K562 (cell line): ENCODE measurements around the gene CNOT1. TPM values are rescaled to one million over a fixed set of nuclear protein-coding genes. Genes with fewer than 3 reads are reported as not detected.

ENCODE experiments used
- ATAC-seq: fragments of 200-7000 bp; cut with Tn5 transposase; 3 replicates; pipeline ENCODE4 v1.9.1; 2020; ENCODE audit warnings: moderate library complexity
- Bru-seq: library from RNA; stranded (reverse); fragments of 400-500 nt; gene quantifications from one replicate; lab custom pipeline; 2021; lab: Mats Ljungman, UMichigan
- BruChase-seq, 2 experiments: library from RNA; stranded (reverse); fragments of 400-500 nt; gene quantifications; one replicate each; lab custom pipeline; 2021; lab: Mats Ljungman, UMichigan
- BruUV-seq: library from RNA; stranded (reverse); fragments of 400-500 nt; replicated peaks from 2 replicates; lab custom pipeline; 2021; lab: Mats Ljungman, UMichigan
- CTCF ChIA-PET: fragments of 300-600 bp; formaldehyde crosslinking; extraction: SDS; loops from one replicate; lab custom pipeline; 2021; ENCODE audit warnings: low intra/inter-chr PET ratio; lab: Yijun Ruan, JAX
- POLR2A ChIA-PET: fragments of 300-600, 350-650 bp; sonication (Branson Sonifier 250); formaldehyde crosslinking; extraction: SDS; loops from one replicate; lab custom pipeline; 2021; ENCODE audit warnings: antibody characterized with exemption, inconsistent platforms; lab: Yijun Ruan, JAX
- DNase-seq, 4 experiments: peaks; one replicate each; pipeline versions ENCODE4 v3.0.0 to v3.0.0-alpha.2; 2011 to 2018; ENCODE audit warnings: low spot score in 3 of 4, mixed read lengths in 3 of 4; ENCODE audit errors: extremely low read depth in 1 of 4
- FAIRE-seq: peaks from 2 replicates; lab custom pipeline; 2011; peaks lifted over from hg19 to GRCh38; lab: Jason Lieb, UNC
- H2AFZ ChIP-seq: 2 replicates; pipeline ENCODE4 v1.6.0; 2011; ENCODE audit warnings: low read depth, low read length, control low read depth, inconsistent platforms
- H3K27ac ChIP-seq: fragments of 200-600 bp; 3 replicates; pipeline ENCODE4 v1.8.0; 2011; ENCODE audit warnings: low read depth, mild to moderate bottlenecking, control low read depth, inconsistent platforms, low read length, moderate library complexity, mixed read lengths; ENCODE audit errors: extremely low read depth
- H3K27me3 ChIP-seq, 2 experiments: fragments of 300-600 bp in 1 of 2; 2 replicates in 1 of 2; 3 replicates in 1 of 2; pipeline versions ENCODE4 v1.6.0 to v1.8.0; 2011; ENCODE audit warnings: inconsistent platforms in 2 of 2, low read length in 2 of 2, mild to moderate bottlenecking in 1 of 2, mixed read lengths in 1 of 2, moderate library complexity in 1 of 2; ENCODE audit not compliant: control insufficient read depth in 2 of 2, insufficient read depth in 2 of 2
- H3K36me3 ChIP-seq: fragments of 300-600 bp; 3 replicates; pipeline ENCODE4 v1.8.0; 2011; ENCODE audit warnings: mild to moderate bottlenecking, low read length, inconsistent platforms; ENCODE audit not compliant: control insufficient read depth, insufficient read depth
- H3K4me1 ChIP-seq, 2 experiments: fragments of 200-600 bp in 1 of 2; replicated peaks in 1 of 2; 2 replicates in 1 of 2; 3 replicates in 1 of 2; pipeline versions ENCODE4 v1.5.1 to v1.8.0; 2011; ENCODE audit warnings: inconsistent platforms in 2 of 2, low read length in 2 of 2, mild to moderate bottlenecking in 1 of 2, mixed read lengths in 1 of 2, moderate library complexity in 1 of 2; ENCODE audit not compliant: control insufficient read depth in 2 of 2, insufficient read depth in 2 of 2
- H3K4me2 ChIP-seq: 2 replicates; pipeline ENCODE4 v1.6.1; 2011; ENCODE audit warnings: low read length, control low read depth, inconsistent platforms, mixed read lengths; ENCODE audit not compliant: insufficient read depth
- H3K4me3 ChIP-seq: fragments of 200-600 bp; sonication (generic), shearing (Covaris generic); 2 replicates; pipeline ENCODE4 v1.5.1; 2016; ENCODE audit warnings: control low read depth, inconsistent platforms
- H3K79me2 ChIP-seq: fragments of 200-600 bp; 3 replicates; pipeline ENCODE4 v1.8.0; 2011; ENCODE audit warnings: low read length, inconsistent platforms; ENCODE audit not compliant: control insufficient read depth, insufficient read depth
- H3K9ac ChIP-seq, 2 experiments: 2 replicates each; pipeline versions ENCODE4 v1.6.0 to v1.6.1; 2011; ENCODE audit warnings: low read depth in 2 of 2, low read length in 2 of 2, control low read depth in 1 of 2, inconsistent platforms in 1 of 2, mild to moderate bottlenecking in 1 of 2, mixed read lengths in 1 of 2; ENCODE audit not compliant: insufficient read depth in 1 of 2
- H3K9me1 ChIP-seq: one replicate; pipeline ENCODE4 v1.6.0; 2011; ENCODE audit warnings: inconsistent platforms, mild to moderate bottlenecking, low read length, moderate library complexity; ENCODE audit not compliant: control insufficient read depth, insufficient read depth
- H3K9me3 ChIP-seq: replicated peaks from 2 replicates; pipeline ENCODE4 v1.5.1; 2011; ENCODE audit warnings: low read depth, low read length, inconsistent platforms; ENCODE audit not compliant: control insufficient read depth, insufficient read depth
- H4K20me1 ChIP-seq: replicated peaks from 2 replicates; pipeline ENCODE4 v1.6.1; 2011; ENCODE audit warnings: low read length, inconsistent platforms, mixed read lengths; ENCODE audit not compliant: control insufficient read depth, insufficient read depth
- CREM ChIP-seq: IDR thresholded peaks from 2 replicates; pipeline ENCODE4 v1.6.1; 2014; ENCODE audit warnings: antibody characterized with exemption, low read depth
- CXXC5 ChIP-seq: fragments of 250-450 bp; sonication (Bioruptor Pico); IDR thresholded peaks from 2 replicates; pipeline ENCODE4 v1.8.0; 2022; ENCODE audit warnings: inconsistent platforms, mild to moderate bottlenecking, moderate library complexity
- HCFC1 ChIP-seq: IDR thresholded peaks from 2 replicates; pipeline ENCODE4 v1.6.1; 2012; ENCODE audit warnings: low read depth, low read length, improper control_type of control experiment
- HNRNPLL ChIP-seq: fragments of 200-400 bp; formaldehyde crosslinking; IDR thresholded peaks from 2 replicates; pipeline ENCODE4 v1.6.1; 2017; ENCODE audit warnings: low read length, low read depth, mild to moderate bottlenecking; ENCODE audit not compliant: poor library complexity, severe bottlenecking
- MCM2 ChIP-seq: fragments of 450-650 bp; IDR thresholded peaks from 2 replicates; pipeline ENCODE4 v1.6.1; 2017; ENCODE audit warnings: low read depth, mild to moderate bottlenecking
- NR2C1 ChIP-seq, 2 experiments: fragments of 450-650 bp; IDR thresholded peaks; 2 replicates each; pipeline ENCODE4 v1.6.1; 2017; ENCODE audit warnings: mild to moderate bottlenecking in 2 of 2, antibody characterized with exemption in 1 of 2, inconsistent platforms in 1 of 2, missing compliant biosample characterization in 1 of 2, missing genetic modification characterization in 1 of 2
- NR4A1 ChIP-seq, 2 experiments: fragments of 250-450 bp in 1 of 2; fragments of 450-650 bp in 1 of 2; sonication (Bioruptor Pico) in 1 of 2; IDR thresholded peaks; 2 replicates each; pipeline versions ENCODE4 v1.4.0 to v1.6.1; 2016 to 2020; ENCODE audit warnings: mild to moderate bottlenecking in 2 of 2, missing compliant biosample characterization in 1 of 2, missing genetic modification characterization in 1 of 2, moderate library complexity in 1 of 2
- TOE1 ChIP-seq, 2 experiments: fragments of 450-650 bp in 1 of 2; sonication (generic) in 1 of 2; formaldehyde crosslinking in 1 of 2; IDR thresholded peaks; 2 replicates each; pipeline versions ENCODE4 v1.7.1 to v1.8.0; 2016 to 2022; ENCODE audit warnings: borderline replicate concordance in 2 of 2, mild to moderate bottlenecking in 2 of 2, antibody characterized with exemption in 1 of 2, inconsistent platforms in 1 of 2, low read depth in 1 of 2, missing genetic modification reagents in 1 of 2, moderate library complexity in 1 of 2
- ZNF143 ChIP-seq: sonication (generic); formaldehyde crosslinking; IDR thresholded peaks from 2 replicates; pipeline ENCODE4 v1.9.0; 2022; ENCODE audit warnings: mild to moderate bottlenecking, missing genetic modification reagents
- WGBS: fragments of 100-300 bp; shearing (Covaris generic); methylation state at CpG from one replicate; pipeline ENCODE4 v1.1.6; 2016; ENCODE audit warnings: low coverage, mixed read lengths; ENCODE audit not compliant: insufficient coverage; ENCODE audit errors: missing lambda C conversion rate; 5-methylcytosine and 5-hydroxymethylcytosine counted together
- in situ Hi-C: fragments of 300-500 bp; cut with MboI; formaldehyde crosslinking; loops from 4 replicates; pipeline ENCODE4 v1.15.0; 2018; ENCODE audit warnings: inconsistent platforms, mixed read lengths
- intact Hi-C: fragments of 100-400 bp; cut with micrococcal nuclease; formaldehyde crosslinking; loops from 2 replicates; pipeline ENCODE4 v1.14.2; 2022
- long read RNA-seq, 3 experiments: library from polyadenylated mRNA in 2 of 3; library from RNA in 1 of 3; unstranded in 2 of 3; stranded (forward) in 1 of 3; transcript quantifications; one replicate each; pipeline ENCODE4 v2.0.0, GENCODE V29; 2019 to 2022
- polyA minus RNA-seq, 3 experiments: library from RNA; depleted of rRNA, polyadenylated mRNA; stranded (reverse); fragments of >200 nt; gene quantifications; 2 replicates each; pipeline ENCODE4 v1.2.3, GENCODE V29; 2011
- polyA plus RNA-seq, 8 experiments: library from polyadenylated mRNA; depleted of rRNA in 4 of 8; stranded (reverse) in 5 of 8; unstranded in 3 of 8; fragments of >200 nt; fragmentation: Nextera tagmentation in 2 of 8; fragmentation: Illumina TruSeq in 1 of 8; extraction: Ambion mirVana in 2 of 8; extraction: Trizol in 1 of 8; gene quantifications; 2 replicates each; pipeline versions ENCODE4 v1.2.1 to v1.2.3, GENCODE V29; 2011 to 2014; ENCODE audit warnings: inconsistent platforms in 1 of 8, missing spikeins in 1 of 8
- total RNA-seq, 7 experiments: library from RNA; depleted of rRNA in 6 of 7; stranded (reverse); fragments of >200 nt in 6 of 7; fragmentation: Illumina TruSeq in 2 of 7; extraction: Trizol in 2 of 7; gene quantifications; 2 replicates each; pipeline versions ENCODE4 v1.2.1 to v1.2.3, GENCODE V29; 2011 to 2021; ENCODE audit warnings: low replicate concordance in 1 of 7
- TF ChIP-seq, protein P1 (sequence below): IDR thresholded peaks from 2 replicates; pipeline ENCODE4 v1.6.1; 2011; ENCODE audit not compliant: insufficient read length; ENCODE audit errors: extremely low read depth
- TF ChIP-seq, protein P2 (sequence below): fragments of 200-400 bp; formaldehyde crosslinking; IDR thresholded peaks from 2 replicates; pipeline ENCODE4 v1.6.1; 2017; ENCODE audit warnings: mild to moderate bottlenecking, low read depth, low read length, moderate library complexity

The CNOT1 gene
- 419 and 726 TPM in 2 replicates for total RNA-seq (2011; cell fraction: chromatin; rRNA removed; ENCODE audit: low replicate concordance)
- 195 and 280 TPM in 2 replicates for total RNA-seq (2011; cell fraction: nucleolus; rRNA removed)
- total RNA-seq (2011; cell fraction: nucleoplasm; rRNA removed), result 289 and 307 TPM in 2 replicates
- total RNA-seq (2014; rRNA removed) (160 and 215 TPM in 2 replicates), total RNA-seq (2014; rRNA removed; fragmentation: Illumina TruSeq; extraction: Trizol) (220 and 225 TPM in 2 replicates), total RNA-seq (2015; rRNA removed; fragmentation: Illumina TruSeq; extraction: Trizol) (270 and 271 TPM in 2 replicates), total RNA-seq (2021) (207 and 239 TPM in 2 replicates), polyA plus RNA-seq (2011; rRNA removed) (215 and 229 TPM in 2 replicates), polyA plus RNA-seq (2014; fragmentation: Illumina TruSeq; extraction: Trizol) (251 and 269 TPM in 2 replicates), polyA plus RNA-seq (2014; fragmentation: Nextera tagmentation; extraction: Ambion mirVana) (100 to 1,000 TPM; 142 to 164 TPM), polyA plus RNA-seq (2014; rRNA removed) (110 and 160 TPM in 2 replicates), polyA minus RNA-seq (2011; rRNA and poly(A)+ RNA removed) (751 and 918 TPM in 2 replicates), Bru-seq, nascent RNA (percentile 91 among the genes with signal in this experiment), BruChase-seq, experiment 1, labeled RNA remaining after a 2-hour chase (percentile 95 among the genes with signal in this experiment), BruChase-seq, experiment 2, labeled RNA remaining after a 6-hour chase (percentile 96 among the genes with signal in this experiment)
- polyA plus RNA-seq (2011; cell fraction: cytosol; rRNA removed), result 232 and 285 TPM in 2 replicates
- polyA plus RNA-seq (2011; cell fraction: nucleus; rRNA removed), result 297 and 353 TPM in 2 replicates
- polyA plus RNA-seq (2012), result 171 and 190 TPM in 2 replicates
- polyA minus RNA-seq (2011; cell fraction: cytosol; rRNA and poly(A)+ RNA removed), result 279 and 319 TPM in 2 replicates
- 150 and 218 TPM in 2 replicates for polyA minus RNA-seq (2011; cell fraction: nucleus; rRNA and poly(A)+ RNA removed)
- long read RNA-seq, experiment 1, full-length matches to known transcripts, result 25 of 185 reads
- long read RNA-seq, experiment 1, partial matches to known transcripts, result 134 of 185 reads
- long read RNA-seq, experiment 1, other reads (novel, unspliced or antisense), result 26 of 185 reads
- long read RNA-seq, experiment 2, full-length matches to known transcripts, result 16 of 148 reads
- long read RNA-seq, experiment 2, partial matches to known transcripts, result 69 of 148 reads
- long read RNA-seq, experiment 2, other reads (novel, unspliced or antisense), result 63 of 148 reads
- long read RNA-seq, experiment 3, partial matches to known transcripts, result 4 of 10 reads
- long read RNA-seq, experiment 3, other reads (novel, unspliced or antisense), result 5 of 10 reads

DNA sequence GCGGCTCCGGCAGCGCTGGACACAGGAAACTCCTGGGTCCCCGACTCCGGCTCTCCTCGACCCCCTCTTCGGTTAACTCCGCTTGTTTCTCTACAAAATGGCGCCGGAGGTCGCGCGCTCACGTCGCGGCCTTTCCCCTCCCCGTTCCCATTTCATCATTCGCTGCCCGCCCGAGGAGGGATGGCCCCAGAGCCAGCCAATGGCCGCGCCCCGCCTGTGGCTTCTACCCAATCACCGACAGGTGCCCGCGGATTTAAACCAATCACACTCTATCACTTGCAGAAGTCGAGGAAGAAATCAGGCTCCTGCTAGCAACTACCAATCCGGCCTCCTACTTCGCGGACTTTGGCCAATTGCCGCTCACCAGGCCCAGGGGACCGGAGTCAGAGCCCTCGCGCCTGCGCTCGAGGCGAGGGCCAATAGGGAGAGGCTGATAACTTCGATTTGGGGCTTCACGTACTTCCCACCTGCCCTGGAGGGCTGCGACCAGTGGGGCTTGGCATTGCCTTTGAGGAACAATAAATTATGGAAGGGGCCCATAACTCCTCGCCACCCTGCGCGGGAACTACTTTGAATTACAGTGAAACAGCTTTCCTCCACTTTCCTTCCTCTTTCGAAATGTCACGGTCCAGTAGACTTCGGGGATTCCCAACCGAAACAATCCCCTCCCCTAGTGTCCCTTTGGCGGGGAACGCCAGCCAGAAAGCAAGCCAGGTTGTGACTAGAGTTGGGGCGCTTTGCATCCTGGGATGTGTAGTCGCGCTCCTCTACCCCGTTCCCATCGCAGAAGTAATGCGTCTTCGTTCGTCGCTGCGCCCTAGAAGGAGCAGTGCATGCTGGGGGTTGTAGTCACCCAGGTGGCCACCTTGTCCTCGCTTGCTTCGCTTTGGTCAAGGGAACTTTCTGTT lies at the start of gene CNOT1:
Gene CNOT1, minus strand, starts transcription at position 94 of the 908 bp plus-strand sequence. CDS start 30,489 bp downstream, outside the sequence.
- FAIRE-seq, result peak; percentile 100
- CTCF ChIA-PET, result no interaction called here
- in situ Hi-C loops (no loop called here), intact Hi-C loops (no loop called here)
- ATAC-seq, result peak; percentile 92
- Histone ChIP-seq H2AFZ (peak within 1 kb of the TSS; percentile 96), H3K4me1 (no peaks in the 10 kb centered on the region; a peak in 2 of 5 replicates), H3K27me3 (no peaks in the 10 kb centered on the region), H3K36me3 (peaks cover 24% of the 10 kb centered on the region; the same call in 1 of the 3 replicates), H3K9ac (peak within 1 kb of the TSS; percentile 99), H3K9me3 (no peaks in the 10 kb centered on the region), H3K27ac (peak within 1 kb of the TSS; percentile 94), H3K4me2 (peak within 1 kb of the TSS; percentile 90), H3K79me2 (peaks cover 47% of the 10 kb centered on the region), H4K20me1 (peaks cover 23% of the 10 kb centered on the region), H3K9me1 (no peaks in the 10 kb centered on the region), H3K4me3 (peak within 1 kb of the TSS; percentile 90)
- BruUV-seq, result no TSS peak
- POLR2A ChIA-PET, result interaction anchor here (0.6 to 1.7 kb wide), 3 partner anchors 27 to 652 kb away, joined by 3 to 6 read pairs (median 5); no protein-coding TSS in a partner anchor
- under 1% methylated on average over 59 of the region's 61 CpGs for WGBS
- peak; percentile 97 to 98 (median 98) for DNase-seq
- TF ChIP-seq NR4A1 (CRISPR knock-in tag; IDR thresholded peaks at IDR 0.05), result no peak
- TF ChIP-seq NR4A1 (tag; IDR thresholded peaks at IDR 0.05), result peak; percentile 90
- peak; percentile 70 for TF ChIP-seq NR2C1 (IDR thresholded peaks at IDR 0.05)
- peak; percentile 85 for TF ChIP-seq NR2C1 (tag; IDR thresholded peaks at IDR 0.05)
- TF ChIP-seq TOE1 (IDR thresholded peaks at IDR 0.05; ENCODE audit: borderline replicate concordance), result 0 out of 2 replicates have a peak, but pooled peaks have one; percentile 58
- TF ChIP-seq TOE1 (CRISPR knock-in tag; IDR thresholded peaks at IDR 0.05; ENCODE audit: borderline replicate concordance, low read depth), result no peak
- TF ChIP-seq, protein P1, sequence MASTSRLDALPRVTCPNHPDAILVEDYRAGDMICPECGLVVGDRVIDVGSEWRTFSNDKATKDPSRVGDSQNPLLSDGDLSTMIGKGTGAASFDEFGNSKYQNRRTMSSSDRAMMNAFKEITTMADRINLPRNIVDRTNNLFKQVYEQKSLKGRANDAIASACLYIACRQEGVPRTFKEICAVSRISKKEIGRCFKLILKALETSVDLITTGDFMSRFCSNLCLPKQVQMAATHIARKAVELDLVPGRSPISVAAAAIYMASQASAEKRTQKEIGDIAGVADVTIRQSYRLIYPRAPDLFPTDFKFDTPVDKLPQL, result no peak
- TF ChIP-seq CREM, result peak; percentile 99
- TF ChIP-seq MCM2, result no peak
- TF ChIP-seq CXXC5 (CRISPR knock-in tag), result peak; percentile 82
- TF ChIP-seq ZNF143 (CRISPR knock-in tag), result peak; percentile 99
- TF ChIP-seq HNRNPLL, result peak; percentile 39
- peak; percentile 100 for TF ChIP-seq HCFC1
- TF ChIP-seq, protein P2, sequence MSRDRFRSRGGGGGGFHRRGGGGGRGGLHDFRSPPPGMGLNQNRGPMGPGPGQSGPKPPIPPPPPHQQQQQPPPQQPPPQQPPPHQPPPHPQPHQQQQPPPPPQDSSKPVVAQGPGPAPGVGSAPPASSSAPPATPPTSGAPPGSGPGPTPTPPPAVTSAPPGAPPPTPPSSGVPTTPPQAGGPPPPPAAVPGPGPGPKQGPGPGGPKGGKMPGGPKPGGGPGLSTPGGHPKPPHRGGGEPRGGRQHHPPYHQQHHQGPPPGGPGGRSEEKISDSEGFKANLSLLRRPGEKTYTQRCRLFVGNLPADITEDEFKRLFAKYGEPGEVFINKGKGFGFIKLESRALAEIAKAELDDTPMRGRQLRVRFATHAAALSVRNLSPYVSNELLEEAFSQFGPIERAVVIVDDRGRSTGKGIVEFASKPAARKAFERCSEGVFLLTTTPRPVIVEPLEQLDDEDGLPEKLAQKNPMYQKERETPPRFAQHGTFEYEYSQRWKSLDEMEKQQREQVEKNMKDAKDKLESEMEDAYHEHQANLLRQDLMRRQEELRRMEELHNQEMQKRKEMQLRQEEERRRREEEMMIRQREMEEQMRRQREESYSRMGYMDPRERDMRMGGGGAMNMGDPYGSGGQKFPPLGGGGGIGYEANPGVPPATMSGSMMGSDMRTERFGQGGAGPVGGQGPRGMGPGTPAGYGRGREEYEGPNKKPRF, result no peak
